ENCODE data around the gene LAMA2. TPM values are rescaled to one million over a fixed set of nuclear protein-coding genes. Genes with fewer than 3 reads are reported as not detected.

Gene LAMA2
- total RNA-seq, 1 experiment from 2014 or later: 0.28 TPM

DNA sequence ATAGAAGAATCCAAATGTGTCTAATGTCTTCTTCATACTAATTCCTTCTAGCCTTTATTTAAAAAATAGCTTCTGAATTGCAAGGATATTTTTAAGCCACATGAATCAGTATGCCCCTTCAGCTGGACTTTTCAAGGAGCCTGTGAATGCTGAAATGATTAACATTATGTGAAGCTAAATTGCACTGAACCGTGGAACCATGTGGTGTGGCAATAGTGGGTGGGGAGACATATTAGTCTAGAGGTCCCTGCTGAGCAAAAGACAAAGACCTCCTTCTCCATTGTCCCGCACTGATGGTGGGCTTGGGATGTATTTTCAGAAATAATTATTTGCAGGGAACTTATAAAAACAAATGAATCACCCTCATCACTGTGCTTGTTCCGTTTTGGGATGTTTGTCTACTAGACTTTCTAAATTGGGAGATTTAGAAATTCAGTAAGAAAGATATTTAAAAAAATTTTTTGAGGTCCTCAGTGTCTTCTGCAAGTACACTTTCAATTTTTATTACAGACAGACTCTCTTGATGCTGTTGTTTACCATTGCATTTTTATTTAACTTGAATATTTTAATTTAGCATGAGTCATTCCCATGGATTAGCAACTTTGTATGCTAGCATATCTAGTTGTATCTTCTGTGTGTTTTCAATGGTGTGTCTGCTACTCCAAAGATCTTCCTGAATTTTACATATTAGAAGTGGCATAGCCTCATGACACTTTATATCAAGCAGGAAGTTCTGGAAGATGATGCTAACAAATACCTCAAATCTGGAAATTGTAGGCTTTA is 238.1 kb downstream of the LAMA2 start:
- no peaks in the 10 kb centered on the region for H3K9me3 ChIP-seq (ENCODE audit: control insufficient read depth, insufficient read depth, low read depth, low read length)
- CTCF ChIA-PET: no interaction called here
- POLR2A ChIA-PET: no interaction called here
- no peak overlapping the region for H3K4me3 ChIP-seq (ENCODE audit: low read depth in 2 of 2, low read length in 2 of 2)
- in situ Hi-C loops (cut with HindIII; ENCODE audit: low pct_unique_long_range_greater_than_20kb, low sequenced_read_pairs) (no loop called here), intact Hi-C loops (cut with micrococcal nuclease; ENCODE audit: unreplicated experiment) (no loop called here)
- no peaks in the 10 kb centered on the region for H3K27me3 ChIP-seq (ENCODE audit: control insufficient read depth, insufficient read depth, low read length)
- no TSS peak for BruUV-seq (replicated peaks)
- no peaks in the 10 kb centered on the region for H3K36me3 ChIP-seq (ENCODE audit: control insufficient read depth, insufficient read depth, low read length)
- H3K27ac ChIP-seq (ENCODE audit: low read length): no peak overlapping the region
- no peak for ATAC-seq
- no peak for DNase-seq (ENCODE audit: low read depth, low spot score)
- no peaks in the 10 kb centered on the region for H3K4me1 ChIP-seq (ENCODE audit: control insufficient read depth, insufficient read depth, low read length)
- TF ChIP-seq POLR2AphosphoS5 (IDR thresholded peaks at IDR 0.05; ENCODE audit: low read depth, low read length): no peak
- TF ChIP-seq SIN3A (IDR thresholded peaks at IDR 0.05; ENCODE audit: borderline replicate concordance, insufficient read depth, low read depth, low read length): no peak
- TF ChIP-seq, protein P1, sequence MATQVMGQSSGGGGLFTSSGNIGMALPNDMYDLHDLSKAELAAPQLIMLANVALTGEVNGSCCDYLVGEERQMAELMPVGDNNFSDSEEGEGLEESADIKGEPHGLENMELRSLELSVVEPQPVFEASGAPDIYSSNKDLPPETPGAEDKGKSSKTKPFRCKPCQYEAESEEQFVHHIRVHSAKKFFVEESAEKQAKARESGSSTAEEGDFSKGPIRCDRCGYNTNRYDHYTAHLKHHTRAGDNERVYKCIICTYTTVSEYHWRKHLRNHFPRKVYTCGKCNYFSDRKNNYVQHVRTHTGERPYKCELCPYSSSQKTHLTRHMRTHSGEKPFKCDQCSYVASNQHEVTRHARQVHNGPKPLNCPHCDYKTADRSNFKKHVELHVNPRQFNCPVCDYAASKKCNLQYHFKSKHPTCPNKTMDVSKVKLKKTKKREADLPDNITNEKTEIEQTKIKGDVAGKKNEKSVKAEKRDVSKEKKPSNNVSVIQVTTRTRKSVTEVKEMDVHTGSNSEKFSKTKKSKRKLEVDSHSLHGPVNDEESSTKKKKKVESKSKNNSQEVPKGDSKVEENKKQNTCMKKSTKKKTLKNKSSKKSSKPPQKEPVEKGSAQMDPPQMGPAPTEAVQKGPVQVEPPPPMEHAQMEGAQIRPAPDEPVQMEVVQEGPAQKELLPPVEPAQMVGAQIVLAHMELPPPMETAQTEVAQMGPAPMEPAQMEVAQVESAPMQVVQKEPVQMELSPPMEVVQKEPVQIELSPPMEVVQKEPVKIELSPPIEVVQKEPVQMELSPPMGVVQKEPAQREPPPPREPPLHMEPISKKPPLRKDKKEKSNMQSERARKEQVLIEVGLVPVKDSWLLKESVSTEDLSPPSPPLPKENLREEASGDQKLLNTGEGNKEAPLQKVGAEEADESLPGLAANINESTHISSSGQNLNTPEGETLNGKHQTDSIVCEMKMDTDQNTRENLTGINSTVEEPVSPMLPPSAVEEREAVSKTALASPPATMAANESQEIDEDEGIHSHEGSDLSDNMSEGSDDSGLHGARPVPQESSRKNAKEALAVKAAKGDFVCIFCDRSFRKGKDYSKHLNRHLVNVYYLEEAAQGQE (IDR thresholded peaks at IDR 0.05; ENCODE audit: insufficient read depth in 1 of 2, low read depth in 2 of 2, low read length in 1 of 2): no peak
- TF ChIP-seq TCF7L2 (IDR thresholded peaks at IDR 0.05; ENCODE audit: low read depth, low read length): no peak
- TF ChIP-seq, protein P2, sequence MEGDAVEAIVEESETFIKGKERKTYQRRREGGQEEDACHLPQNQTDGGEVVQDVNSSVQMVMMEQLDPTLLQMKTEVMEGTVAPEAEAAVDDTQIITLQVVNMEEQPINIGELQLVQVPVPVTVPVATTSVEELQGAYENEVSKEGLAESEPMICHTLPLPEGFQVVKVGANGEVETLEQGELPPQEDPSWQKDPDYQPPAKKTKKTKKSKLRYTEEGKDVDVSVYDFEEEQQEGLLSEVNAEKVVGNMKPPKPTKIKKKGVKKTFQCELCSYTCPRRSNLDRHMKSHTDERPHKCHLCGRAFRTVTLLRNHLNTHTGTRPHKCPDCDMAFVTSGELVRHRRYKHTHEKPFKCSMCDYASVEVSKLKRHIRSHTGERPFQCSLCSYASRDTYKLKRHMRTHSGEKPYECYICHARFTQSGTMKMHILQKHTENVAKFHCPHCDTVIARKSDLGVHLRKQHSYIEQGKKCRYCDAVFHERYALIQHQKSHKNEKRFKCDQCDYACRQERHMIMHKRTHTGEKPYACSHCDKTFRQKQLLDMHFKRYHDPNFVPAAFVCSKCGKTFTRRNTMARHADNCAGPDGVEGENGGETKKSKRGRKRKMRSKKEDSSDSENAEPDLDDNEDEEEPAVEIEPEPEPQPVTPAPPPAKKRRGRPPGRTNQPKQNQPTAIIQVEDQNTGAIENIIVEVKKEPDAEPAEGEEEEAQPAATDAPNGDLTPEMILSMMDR (IDR thresholded peaks at IDR 0.05): no peak

DNA sequence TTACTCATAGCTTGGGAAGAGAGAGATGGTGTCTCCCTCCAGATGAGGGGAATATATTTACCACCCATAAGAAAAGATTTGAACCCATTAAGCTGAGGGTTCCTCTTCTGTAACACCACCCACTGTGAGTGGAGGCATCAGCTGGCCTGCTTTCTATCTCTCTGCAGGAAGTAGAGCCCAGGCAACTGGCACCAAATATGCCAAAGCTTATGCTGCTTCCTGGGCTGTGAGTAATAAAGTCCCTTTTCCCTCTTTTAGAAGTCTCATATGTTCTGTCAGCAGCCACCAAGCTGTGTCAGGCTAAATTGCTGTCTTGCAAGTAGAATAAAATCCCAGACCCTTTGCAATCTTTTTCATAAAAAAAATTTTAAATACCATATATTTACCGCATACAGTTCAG is 241.4 kb downstream of the LAMA2 start:
- POLR2A ChIA-PET: no interaction called here
- intact Hi-C loops (cut with micrococcal nuclease; ENCODE audit: unreplicated experiment) (no loop called here), in situ Hi-C loops (cut with HindIII; ENCODE audit: low pct_unique_long_range_greater_than_20kb, low sequenced_read_pairs) (no loop called here)
- Histone ChIP-seq H3K4me3 (ENCODE audit: low read depth in 2 of 2, low read length in 2 of 2) (no peak overlapping the region), H3K27me3 (ENCODE audit: control insufficient read depth, insufficient read depth, low read length) (no peaks in the 10 kb centered on the region), H3K27ac (ENCODE audit: low read length) (no peak overlapping the region), H3K36me3 (ENCODE audit: control insufficient read depth, insufficient read depth, low read length) (no peaks in the 10 kb centered on the region), H3K4me1 (ENCODE audit: control insufficient read depth, insufficient read depth, low read length) (no peaks in the 10 kb centered on the region), H3K9me3 (ENCODE audit: control insufficient read depth, insufficient read depth, low read depth, low read length) (no peaks in the 10 kb centered on the region)
- DNase-seq (ENCODE audit: low read depth, low spot score): no peak
- CTCF ChIA-PET: no interaction called here
- no peak for TF ChIP-seq TCF7L2 (IDR thresholded peaks at IDR 0.05; ENCODE audit: low read depth, low read length)
- TF ChIP-seq, protein P1 (IDR thresholded peaks at IDR 0.05; ENCODE audit: insufficient read depth in 1 of 2, low read depth in 2 of 2, low read length in 1 of 2): no peak
- ATAC-seq: no peak
- BruUV-seq (replicated peaks): no TSS peak
